ENCODE measurements around the gene FRMPD1. TPM values are rescaled to one million over a fixed set of nuclear protein-coding genes. Genes with fewer than 3 reads are reported as not detected.

The FRMPD1 gene
- total and polyA plus RNA-seq, 2 of the 13 experiments (the other 11 are each of a cell fraction or from before 2014, with no cell fraction given) = not detected

GRCh38 chr9:37784616-37785483 lies 134.1 kb downstream of the FRMPD1 start, which contains the start of gene EXOSC3 (continued):
- TF ChIP-seq ZNF318 (CRISPR knock-in tag; IDR thresholded peaks at IDR 0.05) (peak; percentile 91; the same call in 1 of the 2 replicates), NFKBIZ (CRISPR knock-in tag; IDR thresholded peaks at IDR 0.05) (no peak; the same call in 1 of the 2 replicates), TOE1 (CRISPR knock-in tag; IDR thresholded peaks at IDR 0.05) (no peak), ZNF703 (CRISPR knock-in tag; IDR thresholded peaks at IDR 0.05; ENCODE audit: borderline replicate concordance) (peak; percentile 81; the same call in 1 of the 2 replicates), JUND (CRISPR knock-in tag; IDR thresholded peaks at IDR 0.05) (no peak; the same call in 1 of the 2 replicates), ZNF343 (CRISPR knock-in tag; IDR thresholded peaks at IDR 0.05) (peak; percentile 65; the same call in 1 of the 2 replicates), ZNF644 (CRISPR knock-in tag; IDR thresholded peaks at IDR 0.05; ENCODE audit: low read depth) (no peak), ZKSCAN5 (CRISPR knock-in tag; IDR thresholded peaks at IDR 0.05) (no peak), NCOA1 (CRISPR knock-in tag; IDR thresholded peaks at IDR 0.05) (peak; percentile 84; the same call in 1 of the 2 replicates), RARA (CRISPR knock-in tag; IDR thresholded peaks at IDR 0.05) (peak; percentile 24; the same call in 1 of the 2 replicates), YEATS2 (CRISPR knock-in tag; IDR thresholded peaks at IDR 0.05; ENCODE audit: borderline replicate concordance) (peak; percentile 95), ZNF75D (CRISPR knock-in tag; IDR thresholded peaks at IDR 0.05; ENCODE audit: borderline replicate concordance) (no peak), MBNL3 (CRISPR knock-in tag; conservative IDR thresholded peaks at IDR 0.05) (no peak), SMC3 (IDR thresholded peaks at IDR 0.05; ENCODE audit: low read length) (no peak), XRCC5 (optimal IDR thresholded peaks at IDR 0.05; ENCODE audit: low read length) (peak; percentile 88), DMTF1 (CRISPR knock-in tag; IDR thresholded peaks at IDR 0.05) (no peak), MYNN (CRISPR knock-in tag; IDR thresholded peaks at IDR 0.05; ENCODE audit: low read depth) (peak; percentile 79; the same call in 1 of the 2 replicates), KLF16 (CRISPR knock-in tag; IDR thresholded peaks at IDR 0.05) (peak in 1 of 2 experiments; percentile 76; a peak in 1 of 4 replicates), ZNF766 (CRISPR knock-in tag; IDR thresholded peaks at IDR 0.05; ENCODE audit: borderline replicate concordance) (no peak), KDM6A (CRISPR knock-in tag; IDR thresholded peaks at IDR 0.05; ENCODE audit: low read depth) (no peak)

All from HepG2 (cell line).